ENCODE measurements around the gene KRTAP5-2. TPM values are rescaled to one million over a fixed set of nuclear protein-coding genes. Genes with fewer than 3 reads are reported as not detected.

Gene KRTAP5-2
- total RNA-seq, 2 donors from 2014 or later, result not detected

- peaks cover 0 to 3% of the 10 kb centered on the region in 2 donors for H3K36me3 ChIP-seq (replicated peaks in 1 of 2; ENCODE audit: insufficient read depth in 1 of 2, low read depth in 2 of 2)
- no peaks in the 10 kb centered on the region for H3K27me3 ChIP-seq
- no peak overlapping the region for H3K4me3 ChIP-seq
- H3K4me1 ChIP-seq, result peaks cover 70% of the 10 kb centered on the region
- DNase-seq, result peak in 1 of 4 donors; percentile 16
- intact Hi-C loops (cut with DNase I), result no loop called here
- no peak for ATAC-seq
- no peaks in the 10 kb centered on the region for H3K9me3 ChIP-seq
- TF ChIP-seq POLR2A (IDR thresholded peaks at IDR 0.05), result no peak
- no peak for TF ChIP-seq CTCF (IDR thresholded peaks at IDR 0.05)
- 88 to 100% methylated on average over 2 to 68 of the region's 74 CpGs for WGBS, 2 donors
- H3K27ac ChIP-seq, result peak overlapping the region; percentile 94 to 99 (median 98)
These were observed 40.8 kb downstream of the KRTAP5-2 start for GRCh38 chr11:1557051-1557884.

- 64 to 83% methylated on average over 27 to 60 of the region's 63 CpGs for WGBS, 2 donors
- no peak overlapping the region for H3K4me3 ChIP-seq
- no peaks in the 10 kb centered on the region for H3K9me3 ChIP-seq
- TF ChIP-seq POLR2A (IDR thresholded peaks at IDR 0.05), result no peak
- ATAC-seq (no peak), DNase-seq (no peak)
- peaks cover 0 to 3% of the 10 kb centered on the region in 2 donors for H3K36me3 ChIP-seq (replicated peaks in 1 of 2; ENCODE audit: insufficient read depth in 1 of 2, low read depth in 2 of 2)
- no peaks in the 10 kb centered on the region for H3K27me3 ChIP-seq
- intact Hi-C loops (cut with DNase I), result no loop called here
- H3K27ac ChIP-seq, result no peak overlapping the region
- H3K4me1 ChIP-seq, result peaks cover 69% of the 10 kb centered on the region
These were observed 41.7 kb downstream of the KRTAP5-2 start for GRCh38 chr11:1556278-1556902.

GRCh38 chr11:1555713-1556153 lies 42.4 kb downstream of the KRTAP5-2 start:
- peaks cover 62% of the 10 kb centered on the region for H3K4me1 ChIP-seq
- 93 to 95% methylated on average over 8 of the region's 9 CpGs for WGBS, 2 donors
- DNase-seq, result no peak
- H3K27me3 ChIP-seq, result no peaks in the 10 kb centered on the region
- ATAC-seq, result no peak
- H3K27ac ChIP-seq, result no peak overlapping the region
- intact Hi-C loops (cut with DNase I), result no loop called here
- no peaks in the 10 kb centered on the region for H3K9me3 ChIP-seq
- peaks cover 0 to 3% of the 10 kb centered on the region in 2 donors for H3K36me3 ChIP-seq (replicated peaks in 1 of 2; ENCODE audit: insufficient read depth in 1 of 2, low read depth in 2 of 2)
- no peak for TF ChIP-seq CTCF (IDR thresholded peaks at IDR 0.05)
- TF ChIP-seq POLR2A (IDR thresholded peaks at IDR 0.05), result no peak
- H3K4me3 ChIP-seq, result no peak overlapping the region

- 28 to 54% methylated on average over 8 to 13 of the region's 13 CpGs for WGBS, 2 donors
- Histone ChIP-seq H3K9me3 (no peaks in the 10 kb centered on the region), H3K4me1 (peaks cover 56% of the 10 kb centered on the region), H3K4me3 (no peak overlapping the region), H3K27me3 (no peaks in the 10 kb centered on the region), H3K36me3 (replicated peaks in 1 of 2; ENCODE audit: insufficient read depth in 1 of 2, low read depth in 2 of 2) (peaks cover 0 to 3% of the 10 kb centered on the region in 2 donors), H3K27ac (peak overlapping the region in 1 of 4 donors; percentile 39)
- peak in 2 of 4 donors; percentile 32 to 55 for DNase-seq
- intact Hi-C loops (cut with DNase I), result no loop called here
- no peak for TF ChIP-seq POLR2A (IDR thresholded peaks at IDR 0.05)
- TF ChIP-seq CTCF (IDR thresholded peaks at IDR 0.05), result no peak
- ATAC-seq, result no peak
These were observed 42.9 kb downstream of the KRTAP5-2 start for GRCh38 chr11:1554981-1555712.
